Lung (tissue), 13 donors: Measurements from ENCODE around the gene ZDHHC20. TPM values are rescaled to one million over a fixed set of nuclear protein-coding genes. Genes with fewer than 3 reads are reported as not detected.

Experiments
- ATAC-seq: fragments of 200-7000 bp; cut with Tn5 transposase; one replicate; pipeline ENCODE4 v1.9.1; 2020; ENCODE audit warnings: moderate number of reproducible peaks; ENCODE audit not compliant: insufficient read depth, low FRiP score
- DNase-seq, 3 donors: peaks; one replicate each; pipeline ENCODE4 v3.0.0-alpha.2; 2013 to 2017
- H3K27ac ChIP-seq, 2 donors: one replicate each; pipeline ENCODE4 v1.5.1; 2013; ENCODE audit warnings: mild to moderate bottlenecking in 2 of 2, moderate library complexity in 2 of 2, control low read depth in 1 of 2, inconsistent platforms in 1 of 2, low read depth in 1 of 2, low read length in 1 of 2
- H3K27me3 ChIP-seq, 3 donors: one replicate each; pipeline ENCODE4 v1.5.1; 2013; ENCODE audit warnings: low read length in 2 of 3; ENCODE audit not compliant: control insufficient read depth in 3 of 3, insufficient read depth in 3 of 3
- H3K36me3 ChIP-seq, 4 donors: one replicate each; pipeline ENCODE4 v1.5.1; 2013; ENCODE audit warnings: low read length in 4 of 4, mild to moderate bottlenecking in 1 of 4, moderate library complexity in 1 of 4; ENCODE audit not compliant: control insufficient read depth in 4 of 4, insufficient read depth in 4 of 4
- H3K4me1 ChIP-seq, 5 donors: one replicate each; pipeline ENCODE4 v1.5.1; 2013; ENCODE audit warnings: low read length in 5 of 5, mild to moderate bottlenecking in 2 of 5, moderate library complexity in 1 of 5; ENCODE audit not compliant: control insufficient read depth in 5 of 5, insufficient read depth in 5 of 5
- H3K4me3 ChIP-seq: one replicate; pipeline ENCODE4 v1.5.1; 2013; ENCODE audit warnings: mild to moderate bottlenecking, control low read depth, moderate library complexity
- H3K9ac ChIP-seq, 2 donors: one replicate each; pipeline ENCODE4 v1.5.1; 2013; ENCODE audit warnings: low read length in 2 of 2, control low read depth in 1 of 2; ENCODE audit not compliant: insufficient read depth in 1 of 2
- H3K9me3 ChIP-seq, 4 donors: one replicate each; pipeline ENCODE4 v1.5.1; 2013; ENCODE audit warnings: low read length in 3 of 4, mild to moderate bottlenecking in 1 of 4, moderate library complexity in 1 of 4; ENCODE audit not compliant: control insufficient read depth in 4 of 4, insufficient read depth in 3 of 4
- CTCF ChIP-seq: IDR thresholded peaks from 2 replicates; pipeline ENCODE4 v1.5.1; 2012; ENCODE audit warnings: mild to moderate bottlenecking; ENCODE audit errors: control extremely low read depth, extremely low read depth
- WGBS, 2 donors: extraction: QIAGEN DNeasy Blood & Tissue Kit; methylation state at CpG; one replicate each; pipeline ENCODE4 v1.1.7; 2013; 5-methylcytosine and 5-hydroxymethylcytosine counted together
- polyA plus RNA-seq, 2 donors: library from polyadenylated mRNA; stranded (reverse); fragments of 200-250 nt; gene quantifications; one replicate each; pipeline ENCODE4 v1.2.1, GENCODE V29; 2013
- small RNA-seq: library from RNA; depleted of rRNA; stranded (forward); fragments of <200 nt; gene quantifications from one replicate; pipeline ENCODE3, GENCODE V24; 2014; ENCODE audit warnings: low replicate concordance
- total RNA-seq, 2 donors: library from RNA; depleted of rRNA in 1 of 2; stranded (reverse); fragments of >200 nt in 1 of 2; gene quantifications; one replicate each; pipeline ENCODE4 v1.2.1, GENCODE V29; 2014 to 2021
- donor health status: control.
- donor health status: control.
- donor health status: Bipolar disorder and iron deficiency.
- donor health status: healthy.
- donor health status: DM: yes; HTN: yes; CAD: no.

The ZDHHC20 gene
- total and polyA plus RNA-seq, 4 donors = 22.8 to 153 (median 47.0) TPM

GRCh38 chr13:21322988-21323387 is 136.1 kb downstream of the ZDHHC20 start:
- Histone ChIP-seq H3K27ac (no peak overlapping the region), H3K9ac (no peak overlapping the region), H3K4me1 (peaks cover 0 to 7% (median 0%) of the 10 kb centered on the region in 5 donors), H3K36me3 (peaks cover 0 to 2% (median 0%) of the 10 kb centered on the region in 4 donors), H3K9me3 (peaks cover 0 to 2% (median 0%) of the 10 kb centered on the region in 4 donors), H3K4me3 (no peak overlapping the region), H3K27me3 (no peaks in the 10 kb centered on the region)
- ATAC-seq = no peak
- no peak for DNase-seq
- 0 to 70% methylated on average over 2 to 3 of the region's 3 CpGs for WGBS, 2 donors
- TF ChIP-seq CTCF = no peak

Small RNA genes within 50 kb of the gene (small RNA-seq; reads per million reads assigned to genes)
- not detected for gene RNA5SP25

Other genes with a start within 250 kb of the ZDHHC20 start
- gene MICU2, start 144.9 kb upstream of the ZDHHC20 start, total RNA-seq = 10 to 100 TPM; 29.0 to 85.9 TPM
- 10 to 100 TPM; 32.1 to 46.4 TPM for gene MICU2, start 144.9 kb upstream of the ZDHHC20 start, polyA plus RNA-seq
- gene FGF9, start 211.8 kb upstream of the ZDHHC20 start, total RNA-seq = 1 to 10 TPM; 1.3 to 1.4 TPM
- gene FGF9, start 211.8 kb upstream of the ZDHHC20 start, polyA plus RNA-seq = 1 to 10 TPM in 1 of 2 donors, under 1 TPM in 1; 0.05 to 1.7 TPM